Prostate gland (tissue), 2 donors: Measurements from ENCODE around the gene YIPF2.

Experiments
- CTCF ChIP-seq, 4 experiments: fragments of 200-600 bp in 2 of 4; fragments of 450-650 bp in 2 of 4; sonication (generic) in 2 of 4; IDR thresholded peaks; 1 replicate in 3 of 4; 2 replicates in 1 of 4; pipeline ENCODE4 v1.5.1; 2016 to 2019; ENCODE audit warnings: antibody characterized with exemption in 4 of 4, mild to moderate bottlenecking in 2 of 4, moderate library complexity in 2 of 4
- POLR2A ChIP-seq: fragments of 450-650 bp; IDR thresholded peaks from one replicate; pipeline ENCODE4 v1.6.1; 2016; ENCODE audit warnings: antibody characterized with exemption, mild to moderate bottlenecking

GRCh38 chr19:10911579-10912363 lies 16.7 kb downstream of the YIPF2 start:
- no peak for TF ChIP-seq CTCF (IDR thresholded peaks at IDR 0.05)
- no peak for TF ChIP-seq POLR2A
